NCI-H748 treated with DMSO at 0.1 percent for 48 hours (cell line): ENCODE results near the gene BLACAT1.
"Not testable (repeated sequence)": the region's sequence is repeated elsewhere in the genome, so short reads cannot be mapped to it uniquely, and the experiment has no call there.

Source experiments
- DNase-seq: peaks from one replicate; lab custom pipeline; 2025; lab: John Stamatoyannopoulos, UW

Gene BLACAT1

GRCh38 chr1:205417870-205418635 is 37.8 kb downstream of the BLACAT1 start:
- no peak for DNase-seq

- no peak for DNase-seq
These were observed 39.5 kb downstream of the BLACAT1 start for GRCh38 chr1:205416322-205416721.

- DNase-seq, result no peak
These were observed 45.1 kb downstream of the BLACAT1 start for GRCh38 chr1:205410581-205411298.

GRCh38 chr1:205407970-205408369 is 47.9 kb downstream of the BLACAT1 start:
- DNase-seq, result no peak

GRCh38 chr1:205406252-205406651 is 49.6 kb downstream of the BLACAT1 start:
- not testable (repeated sequence) for DNase-seq
